Upper lobe of right lung (tissue), 1 donor: ENCODE results near the gene LAMC3. TPM values are rescaled to one million over a fixed set of nuclear protein-coding genes. Genes with fewer than 3 reads are reported as not detected.
A peak's percentile ranks its signal among the peaks of the same experiment; 100 is the strongest.

ENCODE experiments used
- ATAC-seq: fragments of 200-7000 bp; cut with Tn5 transposase; one replicate; pipeline ENCODE4 v1.9.1; 2020; ENCODE audit warnings: mild to moderate bottlenecking, moderate library complexity
- DNase-seq: peaks from one replicate; pipeline ENCODE4 v3.0.0-alpha.2; 2020
- H3K27ac ChIP-seq: fragments of 200-600 bp; one replicate; pipeline ENCODE4 v1.8.0; 2022
- H3K27me3 ChIP-seq: fragments of 200-600 bp; one replicate; pipeline ENCODE4 v1.8.0; 2022; ENCODE audit warnings: mild to moderate bottlenecking
- H3K36me3 ChIP-seq: fragments of 200-600 bp; one replicate; pipeline ENCODE4 v1.8.0; 2022
- H3K4me1 ChIP-seq: fragments of 200-600 bp; one replicate; pipeline ENCODE4 v1.8.0; 2022
- H3K4me3 ChIP-seq: fragments of 200-600 bp; one replicate; pipeline ENCODE4 v1.8.0; 2022; ENCODE audit warnings: mild to moderate bottlenecking
- H3K9me3 ChIP-seq: fragments of 200-600 bp; one replicate; pipeline ENCODE4 v1.8.0; 2022
- intact Hi-C: fragments of 100-400 bp; cut with DNase I; formaldehyde crosslinking; loops from one replicate; pipeline ENCODE4 v1.11.0; 2022
- long read RNA-seq: library from polyadenylated mRNA; unstranded; transcript quantifications from one replicate; pipeline ENCODE4 v2.0.0, GENCODE V29; 2021
- total RNA-seq: library from RNA; stranded (reverse); fragmentation: NEBNext Ultra II Directional; extraction: Animal tissue kit (Norgen Biotek cat#: 25700); gene quantifications from one replicate; pipeline ENCODE4 v1.2.1, GENCODE V29; 2021
- TF ChIP-seq, protein P1 (sequence below): fragments of 200-600 bp; IDR thresholded peaks from one replicate; pipeline ENCODE4 v1.8.0; 2022; ENCODE audit warnings: antibody characterized with exemption
- donor health status: DM: no; HTN: yes; CAD: no; lungs with severe emphysema.

Gene LAMC3
- 28.5 TPM for total RNA-seq
- long read RNA-seq, full-length matches to known transcripts: 28 of 74 reads
- long read RNA-seq, partial matches to known transcripts: 37 of 74 reads
- long read RNA-seq, other reads (novel, unspliced or antisense): 9 of 74 reads

DNA sequence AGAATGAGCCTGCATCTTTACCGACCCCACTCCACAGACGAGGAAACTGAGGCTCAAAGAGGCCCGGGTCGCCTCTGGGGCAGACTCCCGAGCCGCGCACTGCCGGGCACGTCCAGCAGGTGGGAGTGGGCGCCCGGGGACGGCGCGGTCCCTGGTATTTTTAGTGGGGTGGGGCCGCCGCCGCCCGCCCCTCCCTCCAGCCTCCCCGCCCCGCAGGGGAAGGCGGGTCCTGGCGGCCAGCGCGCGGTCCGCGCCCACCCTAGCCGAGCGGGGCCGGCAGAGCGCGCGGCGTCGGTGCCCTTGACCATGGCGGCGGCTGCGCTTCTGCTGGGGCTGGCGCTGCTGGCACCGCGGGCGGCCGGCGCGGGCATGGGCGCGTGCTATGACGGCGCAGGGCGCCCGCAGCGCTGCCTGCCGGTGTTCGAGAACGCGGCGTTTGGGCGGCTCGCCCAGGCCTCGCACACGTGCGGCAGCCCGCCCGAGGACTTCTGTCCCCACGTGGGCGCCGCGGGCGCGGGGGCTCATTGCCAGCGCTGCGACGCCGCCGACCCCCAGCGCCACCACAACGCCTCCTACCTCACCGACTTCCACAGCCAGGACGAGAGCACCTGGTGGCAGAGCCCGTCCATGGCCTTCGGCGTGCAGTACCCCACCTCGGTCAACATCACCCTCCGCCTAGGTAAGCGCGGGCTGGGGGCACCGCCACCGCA, at the start of gene LAMC3:
Gene LAMC3 (plus strand): TSS at position 266 of the 710 bp plus-strand sequence. CDS start 41 bp downstream, at position 307.
- DNase-seq: no peak
- Histone ChIP-seq H3K27ac (no peak within 1 kb of the TSS), H3K27me3 (peaks cover 35% of the 10 kb centered on the region), H3K36me3 (no peaks in the 10 kb centered on the region), H3K4me3 (peak within 1 kb of the TSS; percentile 23), H3K4me1 (peaks cover 3% of the 10 kb centered on the region), H3K9me3 (no peaks in the 10 kb centered on the region)
- TF ChIP-seq, protein P1, sequence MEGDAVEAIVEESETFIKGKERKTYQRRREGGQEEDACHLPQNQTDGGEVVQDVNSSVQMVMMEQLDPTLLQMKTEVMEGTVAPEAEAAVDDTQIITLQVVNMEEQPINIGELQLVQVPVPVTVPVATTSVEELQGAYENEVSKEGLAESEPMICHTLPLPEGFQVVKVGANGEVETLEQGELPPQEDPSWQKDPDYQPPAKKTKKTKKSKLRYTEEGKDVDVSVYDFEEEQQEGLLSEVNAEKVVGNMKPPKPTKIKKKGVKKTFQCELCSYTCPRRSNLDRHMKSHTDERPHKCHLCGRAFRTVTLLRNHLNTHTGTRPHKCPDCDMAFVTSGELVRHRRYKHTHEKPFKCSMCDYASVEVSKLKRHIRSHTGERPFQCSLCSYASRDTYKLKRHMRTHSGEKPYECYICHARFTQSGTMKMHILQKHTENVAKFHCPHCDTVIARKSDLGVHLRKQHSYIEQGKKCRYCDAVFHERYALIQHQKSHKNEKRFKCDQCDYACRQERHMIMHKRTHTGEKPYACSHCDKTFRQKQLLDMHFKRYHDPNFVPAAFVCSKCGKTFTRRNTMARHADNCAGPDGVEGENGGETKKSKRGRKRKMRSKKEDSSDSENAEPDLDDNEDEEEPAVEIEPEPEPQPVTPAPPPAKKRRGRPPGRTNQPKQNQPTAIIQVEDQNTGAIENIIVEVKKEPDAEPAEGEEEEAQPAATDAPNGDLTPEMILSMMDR: peak; percentile 40
- intact Hi-C loops: no loop called here
- peak; percentile 34 for ATAC-seq

- intact Hi-C loops: no loop called here
- Histone ChIP-seq H3K9me3 (no peaks in the 10 kb centered on the region), H3K27ac (no peak overlapping the region), H3K4me1 (no peaks in the 10 kb centered on the region), H3K27me3 (peaks cover 5% of the 10 kb centered on the region), H3K36me3 (no peaks in the 10 kb centered on the region), H3K4me3 (no peak overlapping the region)
- TF ChIP-seq, protein P1: no peak
- ATAC-seq: no peak
- no peak for DNase-seq
Measured at GRCh38 chr9:130959809-130960334, 49.1 kb upstream of the LAMC3 start.

- H3K4me3 ChIP-seq: no peak overlapping the region
- H3K27me3 ChIP-seq: peaks cover 5% of the 10 kb centered on the region
- H3K4me1 ChIP-seq: no peaks in the 10 kb centered on the region
- TF ChIP-seq, protein P1: no peak
- DNase-seq: no peak
- no peak overlapping the region for H3K27ac ChIP-seq
- no peaks in the 10 kb centered on the region for H3K36me3 ChIP-seq
- H3K9me3 ChIP-seq: no peaks in the 10 kb centered on the region
- intact Hi-C loops: no loop called here
- no peak for ATAC-seq
Measured at GRCh38 chr9:130960522-130961378, 48.2 kb upstream of the LAMC3 start.

DNA sequence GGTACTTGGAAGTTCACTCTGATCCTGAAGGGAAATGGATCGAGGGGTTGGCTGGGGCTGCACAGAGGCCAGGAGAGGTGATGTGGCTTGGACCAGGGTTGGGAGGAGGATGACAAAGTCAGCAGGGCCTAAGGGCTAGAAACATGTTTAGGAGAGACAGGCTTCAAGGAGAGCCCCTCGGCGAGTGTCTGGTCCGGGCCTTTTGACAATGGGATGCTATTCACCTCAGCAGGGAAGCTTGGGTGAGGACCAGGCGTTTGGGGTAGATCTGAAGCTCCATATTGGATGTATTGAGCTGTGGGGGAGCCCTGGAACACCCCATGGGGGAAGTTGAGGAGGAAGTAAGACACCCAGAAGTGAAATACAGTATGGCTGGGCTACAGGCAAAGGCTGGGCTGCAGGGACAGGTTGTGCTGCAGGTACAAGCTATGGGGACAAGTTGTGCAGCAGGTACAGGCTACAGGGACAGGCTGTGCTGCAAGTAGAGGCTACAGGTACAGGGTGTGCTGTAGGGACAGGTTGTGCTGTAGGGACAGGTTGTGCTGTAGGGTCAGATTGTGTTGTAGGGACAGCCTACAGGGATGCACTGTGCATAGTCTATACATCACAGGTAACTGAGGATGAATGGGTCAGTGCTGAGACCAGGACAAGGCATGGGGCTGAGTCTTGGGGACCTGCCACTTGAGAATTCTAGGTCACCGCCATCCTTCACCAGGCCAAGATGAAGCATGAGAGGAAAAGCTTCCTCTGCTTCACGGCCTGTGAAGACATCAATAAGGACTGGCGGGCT, 47.3 kb upstream of the LAMC3 start:
- Histone ChIP-seq H3K4me1 (no peaks in the 10 kb centered on the region), H3K27me3 (peaks cover 4% of the 10 kb centered on the region), H3K4me3 (no peak overlapping the region), H3K27ac (no peak overlapping the region), H3K9me3 (no peaks in the 10 kb centered on the region), H3K36me3 (no peaks in the 10 kb centered on the region)
- ATAC-seq (no peak), DNase-seq (no peak)
- TF ChIP-seq, protein P1: no peak
- intact Hi-C loops: no loop called here
